GM12878 (cell line): ENCODE measurements around the gene MT1B.

ENCODE experiments used
- ATF2 ChIP-seq: IDR thresholded peaks from 2 replicates; pipeline ENCODE4 v1.6.1; 2012; ENCODE audit warnings: low read length, inconsistent platforms
- CHD2 ChIP-seq: IDR thresholded peaks from 2 replicates; pipeline ENCODE4 v1.6.1; 2011; ENCODE audit warnings: low read depth, low read length, improper control_type of control experiment, borderline replicate concordance
- CTCF ChIP-seq, 3 experiments: IDR thresholded peaks in 2 of 3; conservative IDR thresholded peaks in 1 of 3; 2 replicates each; pipeline ENCODE4 v1.5.1; 2011; ENCODE audit warnings: low read depth in 3 of 3, low read length in 3 of 3, mild to moderate bottlenecking in 3 of 3, control low read depth in 2 of 3, moderate library complexity in 2 of 3, inconsistent platforms in 1 of 3, mixed read lengths in 1 of 3; ENCODE audit not compliant: control insufficient read depth in 2 of 3, insufficient read depth in 1 of 3; ENCODE audit errors: extremely low read depth in 1 of 3
- EZH2 ChIP-seq: IDR thresholded peaks from 2 replicates; pipeline ENCODE4 v1.6.1; 2012; ENCODE audit warnings: low read depth, mild to moderate bottlenecking, control low read depth, inconsistent platforms, low read length, borderline replicate concordance; ENCODE audit not compliant: control insufficient read depth
- HCFC1 ChIP-seq: fragments of 150-350 bp; IDR thresholded peaks from 2 replicates; pipeline ENCODE4 v1.6.1; 2014; ENCODE audit warnings: low read length
- MEF2A ChIP-seq: IDR thresholded peaks from 2 replicates; pipeline ENCODE4 v1.6.1; 2011; ENCODE audit warnings: low read depth, mild to moderate bottlenecking, low read length, moderate library complexity; ENCODE audit not compliant: insufficient read depth
- SIX5 ChIP-seq: IDR thresholded peaks from 2 replicates; pipeline ENCODE4 v1.6.1; 2011; ENCODE audit warnings: mild to moderate bottlenecking, low read depth, low read length, moderate library complexity; ENCODE audit not compliant: severe bottlenecking
- ZBTB33 ChIP-seq: fragments of 450-650 bp; IDR thresholded peaks from 2 replicates; pipeline ENCODE4 v1.6.1; 2017; ENCODE audit warnings: mild to moderate bottlenecking
- ZNF217 ChIP-seq: fragments of 450-650 bp; IDR thresholded peaks from 2 replicates; pipeline ENCODE4 v1.6.1; 2017; ENCODE audit warnings: antibody characterized with exemption, mild to moderate bottlenecking

GRCh38 chr16:56610609-56611111 lies 41.0 kb upstream of the MT1B start:
- TF ChIP-seq CHD2 = no peak
- TF ChIP-seq ZBTB33 = no peak
- no peak for TF ChIP-seq CTCF (IDR thresholded peaks at IDR 0.05 in 2 of 3, conservative IDR thresholded peaks at IDR 0.05 in 1 of 3; ENCODE audit: control insufficient read depth in 2 of 3, extremely low read depth in 1 of 3, insufficient read depth in 1 of 3, low read depth in 3 of 3, low read length in 3 of 3)
- TF ChIP-seq MEF2A = no peak
- no peak for TF ChIP-seq EZH2
- no peak for TF ChIP-seq SIX5
- TF ChIP-seq ATF2 = no peak
- no peak for TF ChIP-seq HCFC1
- TF ChIP-seq ZNF217 = peak; percentile 85
